Sigmoid colon (tissue), 7 donors: ENCODE results near the gene ARRB1. TPM values are rescaled to one million over a fixed set of nuclear protein-coding genes. Genes with fewer than 3 reads are reported as not detected.
"Not testable (repeated sequence)": the region's sequence is repeated elsewhere in the genome, so short reads cannot be mapped to it uniquely, and the experiment has no call there.

Experiments used
- DNase-seq: peaks from one replicate; pipeline ENCODE4 v3.0.0-alpha.2; 2019
- H3K27ac ChIP-seq, 4 donors: fragments of 200-600 bp; sonication (generic); one replicate each; pipeline ENCODE4 v1.5.1; 2016 to 2019; ENCODE audit warnings: mild to moderate bottlenecking in 1 of 4
- H3K27me3 ChIP-seq, 3 donors: fragments of 200-600 bp; sonication (generic); one replicate each; pipeline ENCODE4 v1.5.1; 2019; ENCODE audit warnings: mild to moderate bottlenecking in 1 of 3
- H3K36me3 ChIP-seq, 4 donors: fragments of 200-600 bp; sonication (generic); one replicate each; pipeline ENCODE4 v1.5.1; 2016 to 2019
- H3K4me1 ChIP-seq, 4 donors: fragments of 200-600 bp; sonication (generic); one replicate each; pipeline ENCODE4 v1.5.1; 2017 to 2019
- H3K4me3 ChIP-seq, 4 donors: fragments of 200-600 bp; sonication (generic); one replicate each; pipeline ENCODE4 v1.5.1; 2017 to 2019; ENCODE audit warnings: mild to moderate bottlenecking in 2 of 4, moderate library complexity in 1 of 4
- H3K9me3 ChIP-seq, 4 donors: fragments of 200-600 bp in 3 of 4; sonication (generic) in 3 of 4; one replicate each; pipeline versions ENCODE4 v1.5.1 to v1.6.1; 2013 to 2019
- CTCF ChIP-seq, 4 experiments: fragments of 450-650 bp in 3 of 4; fragments of 200-600 bp in 1 of 4; IDR thresholded peaks; one replicate each; pipeline ENCODE4 v1.5.1; 2016 to 2019; ENCODE audit warnings: antibody characterized with exemption in 4 of 4, mild to moderate bottlenecking in 3 of 4, moderate library complexity in 2 of 4
- EP300 ChIP-seq, 4 donors: sonication (generic); formaldehyde crosslinking; IDR thresholded peaks; one replicate each; pipeline ENCODE4 v1.6.1; 2017; ENCODE audit warnings: antibody characterized with exemption in 4 of 4
- POLR2A ChIP-seq, 2 donors: fragments of 450-650 bp; IDR thresholded peaks; one replicate each; pipeline ENCODE4 v1.6.1; 2016; ENCODE audit warnings: antibody characterized with exemption in 2 of 2, mild to moderate bottlenecking in 2 of 2, moderate library complexity in 2 of 2
- POLR2AphosphoS5 ChIP-seq, 4 donors: sonication (generic); formaldehyde crosslinking; IDR thresholded peaks; one replicate each; pipeline ENCODE4 v1.6.1; 2017; ENCODE audit warnings: antibody characterized with exemption in 4 of 4
- WGBS, 2 donors: extraction: QIAGEN DNeasy Blood & Tissue Kit; methylation state at CpG; one replicate each; pipeline ENCODE4 v1.1.7; 2013; 5-methylcytosine and 5-hydroxymethylcytosine counted together
- intact Hi-C: fragments of 100-400 bp; cut with DNase I; formaldehyde crosslinking; loops from one replicate; pipeline ENCODE4 v1.15.1; 2023
- polyA plus RNA-seq, 3 donors: library from polyadenylated mRNA; stranded (reverse); fragments of 200-250 nt; gene quantifications; one replicate each; pipeline ENCODE4 v1.2.3, GENCODE V29; 2013
- total RNA-seq, 4 donors: library from RNA; depleted of rRNA; stranded (reverse); fragments of >200 nt; gene quantifications; one replicate each; pipeline ENCODE4 v1.1.0, GENCODE V29; 2016
- donor health status: healthy with polysubstance abuse.
- donor health status: Bipolar disorder and iron deficiency.
- donor health status: healthy.

ARRB1 gene
- total and polyA plus RNA-seq, 7 donors = 24.0 to 96.7 (median 45.6) TPM

DNA sequence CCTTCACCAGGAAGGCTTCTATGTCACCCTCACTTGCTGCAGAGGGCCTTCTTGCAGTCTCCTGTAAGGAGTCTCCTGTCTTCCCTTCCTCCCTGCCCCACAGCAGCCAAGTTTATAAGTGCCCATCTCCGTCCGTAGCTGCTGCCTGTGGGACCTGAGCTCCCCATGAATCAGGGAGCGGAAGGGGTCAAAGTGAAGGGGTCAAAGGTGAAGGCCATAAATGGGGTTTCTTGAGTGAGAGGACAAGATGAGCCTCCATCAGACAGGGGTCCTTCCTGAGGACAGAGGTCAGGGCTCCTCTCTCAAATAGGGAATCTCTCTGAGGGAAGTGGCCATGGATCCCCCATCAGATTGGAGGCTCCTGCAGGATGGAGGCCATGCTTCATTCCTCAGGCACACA, 44.4 kb downstream of the ARRB1 start:
- TF ChIP-seq CTCF (IDR thresholded peaks at IDR 0.05) (no peak), POLR2A (IDR thresholded peaks at IDR 0.05) (no peak), POLR2AphosphoS5 (IDR thresholded peaks at IDR 0.05) (no peak), EP300 (IDR thresholded peaks at IDR 0.05) (no peak)
- intact Hi-C loops = no loop called here
- no peak for DNase-seq
- Histone ChIP-seq H3K4me3 (no peak overlapping the region), H3K4me1 (peaks cover 0 to 55% (median 31%) of the 10 kb centered on the region in 4 donors), H3K27ac (peak overlapping the region in 2 of 4 donors; percentile 9 to 73), H3K27me3 (no peaks in the 10 kb centered on the region), H3K9me3 (no peaks in the 10 kb centered on the region), H3K36me3 (peaks cover 0 to 5% (median 0%) of the 10 kb centered on the region in 4 donors)
- 62 to 69% methylated on average over 3 of the region's 3 CpGs for WGBS, 2 donors

DNA sequence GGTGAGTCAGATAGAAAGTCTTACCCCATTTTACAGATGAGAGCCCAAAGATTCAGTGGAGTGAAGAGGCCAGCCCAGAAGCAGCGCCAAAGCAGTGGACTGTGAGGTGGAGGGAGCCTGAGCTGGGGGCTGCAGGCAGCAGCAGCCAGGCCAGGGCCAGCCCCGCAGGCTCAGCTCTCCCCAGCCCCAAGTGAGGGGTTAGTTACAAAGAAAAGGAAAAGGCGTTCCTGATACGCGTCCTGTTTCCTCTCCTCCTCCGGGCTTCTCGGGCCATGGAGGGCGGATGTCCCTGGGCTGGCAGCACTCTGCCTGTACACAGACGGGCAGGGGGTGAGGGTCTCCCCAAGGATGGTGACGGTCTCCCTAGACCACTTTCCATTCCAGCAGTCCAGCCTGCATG, 44.9 kb downstream of the ARRB1 start:
- no peak overlapping the region for H3K4me3 ChIP-seq
- TF ChIP-seq EP300 (IDR thresholded peaks at IDR 0.05) (no peak), POLR2A (IDR thresholded peaks at IDR 0.05) (no peak), POLR2AphosphoS5 (IDR thresholded peaks at IDR 0.05) (no peak), CTCF (IDR thresholded peaks at IDR 0.05) (no peak)
- peaks cover 0 to 5% (median 0%) of the 10 kb centered on the region in 4 donors for H3K36me3 ChIP-seq
- no peaks in the 10 kb centered on the region for H3K27me3 ChIP-seq
- peaks cover 0 to 55% (median 28%) of the 10 kb centered on the region in 4 donors for H3K4me1 ChIP-seq
- peak overlapping the region in 2 of 4 donors; percentile 9 to 73 for H3K27ac ChIP-seq
- WGBS, 2 donors = 92 to 93% methylated on average over 10 of the region's 10 CpGs
- intact Hi-C loops = no loop called here
- DNase-seq = peak; percentile 50
- H3K9me3 ChIP-seq = no peaks in the 10 kb centered on the region

- intact Hi-C loops = no loop called here
- TF ChIP-seq CTCF (IDR thresholded peaks at IDR 0.05) = no peak
- no peak for TF ChIP-seq POLR2A (IDR thresholded peaks at IDR 0.05)
- no peak for TF ChIP-seq EP300 (IDR thresholded peaks at IDR 0.05)
- TF ChIP-seq POLR2AphosphoS5 (IDR thresholded peaks at IDR 0.05) = no peak
- whole genome bisulfite sequencing, 2 donors = 85 to 89% methylated on average over 6 of the region's 6 CpGs
- peak; percentile 51 for DNase-seq
- Histone ChIP-seq H3K27me3 (no peaks in the 10 kb centered on the region), H3K27ac (peak overlapping the region in 2 of 4 donors; percentile 9 to 73), H3K4me3 (no peak overlapping the region), H3K9me3 (no peaks in the 10 kb centered on the region), H3K4me1 (peaks cover 0 to 58% (median 25%) of the 10 kb centered on the region in 4 donors), H3K36me3 (peaks cover 0 to 5% (median 0%) of the 10 kb centered on the region in 4 donors)
These were observed 45.5 kb downstream of the ARRB1 start for GRCh38 chr11:75305993-75306392.

DNA sequence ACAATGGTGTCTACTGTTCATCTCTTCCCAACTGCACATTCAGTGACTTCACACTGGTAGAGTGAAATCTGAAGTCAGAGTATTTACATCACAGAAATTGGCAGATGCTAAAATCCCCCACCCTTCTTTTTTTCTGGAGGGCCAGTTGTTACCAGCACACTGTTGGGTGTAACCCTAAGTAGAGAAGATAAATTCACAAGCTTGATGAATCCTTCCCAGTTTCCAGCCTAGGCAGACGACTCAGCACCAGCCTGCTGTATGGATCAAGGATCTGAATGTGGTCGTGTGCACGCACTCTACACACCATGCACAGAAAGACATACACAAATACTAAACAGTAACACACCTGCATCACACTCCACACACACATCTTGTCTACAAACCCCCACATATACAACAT, 46.0 kb downstream of the ARRB1 start:
- no peaks in the 10 kb centered on the region for H3K27me3 ChIP-seq
- no peaks in the 10 kb centered on the region for H3K9me3 ChIP-seq
- DNase-seq = no peak
- intact Hi-C loops = no loop called here
- H3K27ac ChIP-seq = peak overlapping the region in 1 of 4 donors; percentile 20
- 86 to 87% methylated on average over 3 of the region's 3 CpGs for WGBS, 2 donors
- TF ChIP-seq POLR2A (IDR thresholded peaks at IDR 0.05) = no peak
- no peak for TF ChIP-seq CTCF (IDR thresholded peaks at IDR 0.05)
- TF ChIP-seq POLR2AphosphoS5 (IDR thresholded peaks at IDR 0.05) = no peak
- no peak for TF ChIP-seq EP300 (IDR thresholded peaks at IDR 0.05)
- peaks cover 0 to 5% (median 0%) of the 10 kb centered on the region in 4 donors for H3K36me3 ChIP-seq
- no peak overlapping the region for H3K4me3 ChIP-seq
- peaks cover 0 to 54% (median 24%) of the 10 kb centered on the region in 4 donors for H3K4me1 ChIP-seq

GRCh38 chr11:75304941-75305340, 46.5 kb downstream of the ARRB1 start:
- H3K27ac ChIP-seq, DNase-seq, intact Hi-C loops, H3K36me3 ChIP-seq, H3K27me3 ChIP-seq, H3K9me3 ChIP-seq, H3K4me3 ChIP-seq: not testable (repeated sequence)
- 88 to 94% methylated on average over 4 of the region's 4 CpGs for WGBS, 2 donors
- peaks cover 0 to 48% (median 24%) of the 10 kb centered on the region in 4 donors for H3K4me1 ChIP-seq
